Posterior vena cava (tissue), 2 donors: ENCODE data around the gene RPS14. TPM values are rescaled to one million over a fixed set of nuclear protein-coding genes. Genes with fewer than 3 reads are reported as not detected.
"Not testable (repeated sequence)": the region's sequence is repeated elsewhere in the genome, so short reads cannot be mapped to it uniquely, and the experiment has no call there.

Source experiments
- DNase-seq: peaks from one replicate; pipeline ENCODE4 v3.0.0-alpha.2; 2020; ENCODE audit warnings: low spot score
- intact Hi-C, 2 donors: fragments of 100-400 bp; cut with DNase I; formaldehyde crosslinking; loops; one replicate each; pipeline versions ENCODE4 v1.14.1 to v1.14.2; 2022 to 2023
- total RNA-seq, 2 donors: library from RNA; stranded (reverse); fragmentation: NEBNext Ultra II Directional; extraction: Animal tissue kit (Norgen Biotek cat#: 25700); gene quantifications; one replicate each; pipeline ENCODE4 v1.2.1, GENCODE V29; 2021
- donor health status: DM: yes; HTN: yes; CAD: no.
- donor health status: DM: yes; HTN: yes; CAD: no.

Gene RPS14
- total RNA-seq, 2 donors from 2014 or later, result 1,337 to 1,411 TPM

DNA sequence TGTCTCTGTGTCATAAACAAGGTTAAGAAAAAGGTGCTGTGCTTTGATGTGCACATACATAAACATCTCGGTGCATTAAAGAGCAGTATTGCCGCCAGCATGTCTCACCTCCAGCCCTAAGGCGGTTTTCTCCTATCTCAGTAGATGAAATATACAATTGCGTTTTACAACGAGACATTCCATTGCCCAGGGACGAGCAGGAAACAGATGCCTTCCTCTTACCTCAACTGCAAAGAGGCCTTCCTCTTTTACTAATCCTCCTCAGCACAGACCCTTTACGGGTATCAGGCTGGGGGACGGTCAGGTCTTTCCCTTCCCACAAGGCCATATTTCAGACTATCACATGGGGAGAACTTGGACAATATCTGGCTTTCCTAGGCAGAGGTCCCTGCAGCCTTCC, 4.5 kb upstream of the RPS14 start:
- intact Hi-C loops, DNase-seq: not testable (repeated sequence)

DNA sequence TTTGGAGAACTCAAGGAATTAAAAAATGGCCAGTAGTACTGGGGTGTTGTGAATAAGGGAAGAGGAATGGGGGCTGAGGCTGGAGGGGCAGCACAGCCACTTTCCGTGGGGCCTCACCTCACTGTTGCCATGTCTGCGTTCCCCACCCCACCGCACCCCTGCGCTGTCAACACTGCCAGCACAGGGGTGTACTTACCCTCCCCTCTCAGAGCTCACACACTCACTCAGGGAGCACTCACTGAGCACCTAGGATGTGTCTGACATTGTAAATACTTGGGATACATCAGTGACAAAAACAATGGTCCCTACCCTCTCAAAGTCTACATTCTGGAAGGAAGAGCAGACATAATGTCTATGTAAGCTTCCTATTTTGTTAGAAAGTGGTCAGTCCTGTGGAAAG, 3.4 kb upstream of the RPS14 start:
- no peak for DNase-seq
- intact Hi-C loops, result no loop called here

DNA sequence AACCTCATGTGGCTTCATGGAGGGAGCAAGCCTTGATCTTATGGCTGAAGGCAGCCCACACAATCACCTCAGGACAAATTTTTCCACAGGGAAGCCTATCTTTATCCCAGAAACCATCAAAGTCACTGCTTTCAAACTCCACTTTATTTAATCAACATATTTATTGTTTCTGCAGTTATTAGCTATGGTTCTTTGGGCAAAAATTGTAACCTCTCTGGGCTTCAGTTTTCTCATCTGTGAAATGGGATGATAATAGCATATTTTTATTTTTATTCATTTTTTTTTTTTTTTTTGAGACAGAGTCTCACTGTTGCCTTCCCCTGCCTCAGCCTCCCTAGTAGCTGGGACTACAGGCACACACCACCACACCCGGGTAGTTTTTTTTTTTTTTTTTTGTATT, 2.1 kb upstream of the RPS14 start:
- intact Hi-C loops, result no loop called here

DNA sequence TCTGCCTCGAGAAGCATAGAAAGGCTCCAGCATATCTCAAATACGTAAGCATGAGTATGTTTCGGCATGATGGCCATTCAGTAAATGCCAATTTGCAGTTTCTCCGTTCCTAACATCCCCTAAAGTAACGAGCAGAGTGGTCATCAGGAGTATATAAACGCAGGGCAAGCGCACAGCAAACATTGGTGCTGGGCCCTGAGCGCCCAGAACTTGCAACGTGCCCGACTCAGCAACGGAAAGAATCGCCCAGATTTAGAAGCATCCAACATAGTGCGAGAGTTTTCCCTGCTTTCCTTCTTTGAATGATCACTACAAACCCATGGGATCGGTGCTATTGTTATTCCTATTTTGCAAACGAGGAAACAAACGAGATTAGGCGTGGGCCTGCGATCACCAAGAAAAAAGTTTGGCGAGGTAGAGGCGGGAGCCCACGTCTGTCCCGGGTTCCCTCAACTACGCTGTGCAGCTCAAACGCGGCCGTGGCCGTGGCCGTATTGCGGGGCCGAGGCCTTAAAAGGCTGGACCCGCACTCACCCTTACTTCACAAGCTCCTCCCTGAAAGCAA, 505 bp downstream of the RPS14 start:
- intact Hi-C loops, result no loop called here
- no peak for DNase-seq

More for the DNA sequence above, 2.1 kb upstream of the RPS14 start:
- no peak for DNase-seq

DNA sequence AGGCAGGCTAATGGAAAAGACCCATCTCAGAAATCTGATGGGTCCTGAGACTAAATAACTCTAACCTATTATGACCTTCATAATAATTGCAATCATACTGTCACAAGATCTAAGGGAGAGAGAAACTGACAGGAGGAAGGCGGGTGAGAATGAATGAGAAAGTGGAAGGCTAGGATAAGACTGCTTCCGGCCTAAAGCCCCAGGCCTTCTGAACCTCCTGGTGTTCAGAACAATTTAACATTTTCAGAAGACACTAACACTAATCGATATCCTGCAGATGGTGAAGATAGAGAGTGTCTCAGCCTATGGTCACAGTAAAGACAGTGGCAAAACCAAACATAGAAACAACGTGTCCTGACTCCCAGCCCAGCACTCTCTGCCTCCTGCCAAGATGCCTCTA, 1.2 kb downstream of the RPS14 start:
- intact Hi-C loops, result no loop called here
- no peak for DNase-seq

DNA sequence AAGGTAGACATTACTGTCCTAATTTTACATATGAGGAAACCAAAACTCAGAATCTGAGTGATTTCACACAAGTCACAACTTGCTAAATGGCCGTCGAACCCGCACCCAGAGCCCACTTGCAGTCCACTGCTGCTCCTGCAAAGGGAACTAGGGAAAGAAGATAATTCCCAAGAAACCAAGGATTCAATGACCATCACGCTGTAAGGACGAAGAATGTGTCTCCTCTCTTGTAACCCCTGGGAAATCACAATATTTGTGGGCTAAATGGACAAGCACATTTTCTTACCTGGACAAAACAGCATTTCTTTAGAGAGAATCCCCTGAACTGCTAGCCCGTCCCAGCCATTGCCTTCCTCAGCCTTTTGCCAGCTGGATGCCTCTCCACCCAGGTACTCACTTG, 2.4 kb downstream of the RPS14 start:
- intact Hi-C loops, result no loop called here
- DNase-seq, result no peak

DNA sequence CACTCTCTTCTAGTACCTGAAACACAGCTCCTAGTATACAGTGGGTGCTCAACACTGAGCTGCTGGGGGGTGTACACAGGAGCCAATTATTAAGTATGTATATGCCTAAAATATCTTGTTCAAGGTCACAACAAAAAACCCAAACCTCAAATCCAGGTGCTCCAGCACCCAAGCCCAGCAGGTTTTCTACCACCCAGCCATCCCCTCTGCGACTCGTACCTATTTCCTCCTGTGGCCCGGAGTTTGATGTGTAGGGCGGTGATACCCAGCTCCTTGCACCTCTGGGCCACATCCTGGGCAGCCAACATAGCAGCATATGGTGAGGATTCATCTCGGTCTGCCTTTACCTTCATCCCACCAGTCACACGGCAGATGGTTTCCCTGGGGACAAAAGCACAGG, 3.0 kb downstream of the RPS14 start:
- intact Hi-C loops, result no loop called here
- no peak for DNase-seq

DNA sequence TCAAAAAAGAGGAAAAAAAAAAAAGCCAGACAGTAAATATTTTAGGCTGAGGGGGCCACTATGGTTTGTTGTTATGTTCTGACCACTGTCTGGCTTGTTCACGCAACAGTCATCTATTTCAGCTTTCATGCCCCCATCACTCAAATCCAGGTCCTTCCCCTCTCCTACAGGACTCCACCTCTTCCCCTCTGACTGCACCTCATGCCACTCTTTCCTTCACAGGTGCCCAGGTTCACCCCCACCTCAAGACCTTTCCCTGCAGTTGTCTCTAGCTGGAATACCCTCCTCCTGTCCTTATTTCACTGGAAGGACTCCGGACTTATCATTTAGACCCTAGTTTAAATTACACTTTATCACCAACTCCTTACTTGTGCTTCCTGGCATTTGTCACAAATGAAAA, 3.5 kb downstream of the RPS14 start:
- DNase-seq, result no peak
- intact Hi-C loops, result no loop called here

DNA sequence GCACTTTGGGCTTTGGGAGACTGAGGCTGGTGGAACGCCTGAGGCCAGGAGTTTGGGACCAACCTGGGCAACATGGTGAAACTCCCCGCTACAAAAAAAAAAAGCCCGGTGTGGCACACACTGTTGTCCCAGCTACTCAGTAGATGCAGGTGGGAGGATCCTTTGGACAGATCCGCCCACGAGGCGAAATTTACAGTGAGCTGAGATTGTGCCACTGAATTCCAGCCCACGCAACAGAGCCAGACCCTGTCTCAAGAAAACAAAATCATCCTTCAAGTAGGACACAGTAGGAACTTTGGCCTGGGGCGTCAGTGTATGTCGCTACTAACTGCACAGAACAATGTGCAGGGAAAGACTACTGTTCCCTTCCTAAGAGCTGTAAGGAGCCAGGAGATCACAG, 4.8 kb downstream of the RPS14 start:
- intact Hi-C loops, result no loop called here

DNA sequence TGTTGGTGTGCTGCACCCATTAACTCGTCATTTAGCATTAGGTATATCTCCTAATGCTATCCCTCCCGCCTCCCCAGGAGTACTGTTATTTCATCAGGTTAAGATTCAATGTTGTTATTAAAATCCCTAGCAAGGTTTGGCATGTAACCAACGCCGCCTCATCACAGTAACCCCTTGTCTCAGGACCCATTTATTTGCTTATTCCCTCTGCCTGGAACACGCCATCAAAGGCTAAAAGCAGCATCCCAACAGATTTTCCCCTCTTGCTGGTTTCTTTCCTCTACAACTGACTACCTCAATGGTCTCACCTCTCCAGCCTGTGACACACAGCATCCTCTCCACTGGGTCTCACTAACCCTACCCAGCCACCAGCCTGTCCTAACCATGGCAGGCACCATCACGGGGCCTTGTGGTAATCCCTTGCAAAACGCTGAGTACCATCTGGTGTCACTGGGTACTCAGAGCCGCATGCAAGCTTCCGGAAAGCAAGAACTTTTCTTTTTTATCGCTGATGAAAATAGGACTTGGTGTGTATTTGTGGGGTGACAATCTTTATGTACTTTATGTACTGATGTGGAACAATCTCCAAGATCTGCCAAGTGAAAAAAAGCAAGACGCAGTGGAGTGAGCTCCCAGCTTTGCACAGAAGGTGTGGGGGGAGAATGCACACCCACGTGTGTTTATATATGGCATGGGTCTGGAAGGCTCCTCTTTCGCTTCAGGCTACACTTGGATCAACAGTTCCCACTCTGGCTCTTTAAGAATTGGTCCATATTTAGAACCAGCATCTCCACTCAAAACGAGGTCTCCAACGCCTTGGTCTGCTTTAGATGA, 6.1 kb downstream of the RPS14 start:
- no peak for DNase-seq
- intact Hi-C loops, result no loop called here

More for the DNA sequence above, 4.8 kb downstream of the RPS14 start:
- DNase-seq, result no peak

DNA sequence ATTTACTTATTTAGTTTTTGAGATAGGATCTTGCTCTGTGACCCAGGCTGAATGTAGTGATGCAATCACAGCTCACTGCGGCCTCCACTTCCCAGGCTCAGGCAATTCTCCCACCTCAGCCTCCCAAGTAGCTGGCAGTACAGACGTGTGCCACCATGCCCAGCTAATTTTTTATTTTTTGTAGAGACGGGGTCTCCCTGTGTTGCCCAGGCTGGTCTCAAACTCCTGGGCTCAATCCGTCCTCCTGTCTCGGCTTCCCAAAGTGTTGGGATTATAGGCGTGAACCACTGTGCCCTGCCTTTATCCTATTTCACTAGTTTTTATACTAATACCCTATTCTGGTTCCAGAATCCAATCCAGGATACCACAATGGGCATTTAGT, 6.8 kb downstream of the RPS14 start:
- DNase-seq, result no peak
- intact Hi-C loops, result no loop called here

DNA sequence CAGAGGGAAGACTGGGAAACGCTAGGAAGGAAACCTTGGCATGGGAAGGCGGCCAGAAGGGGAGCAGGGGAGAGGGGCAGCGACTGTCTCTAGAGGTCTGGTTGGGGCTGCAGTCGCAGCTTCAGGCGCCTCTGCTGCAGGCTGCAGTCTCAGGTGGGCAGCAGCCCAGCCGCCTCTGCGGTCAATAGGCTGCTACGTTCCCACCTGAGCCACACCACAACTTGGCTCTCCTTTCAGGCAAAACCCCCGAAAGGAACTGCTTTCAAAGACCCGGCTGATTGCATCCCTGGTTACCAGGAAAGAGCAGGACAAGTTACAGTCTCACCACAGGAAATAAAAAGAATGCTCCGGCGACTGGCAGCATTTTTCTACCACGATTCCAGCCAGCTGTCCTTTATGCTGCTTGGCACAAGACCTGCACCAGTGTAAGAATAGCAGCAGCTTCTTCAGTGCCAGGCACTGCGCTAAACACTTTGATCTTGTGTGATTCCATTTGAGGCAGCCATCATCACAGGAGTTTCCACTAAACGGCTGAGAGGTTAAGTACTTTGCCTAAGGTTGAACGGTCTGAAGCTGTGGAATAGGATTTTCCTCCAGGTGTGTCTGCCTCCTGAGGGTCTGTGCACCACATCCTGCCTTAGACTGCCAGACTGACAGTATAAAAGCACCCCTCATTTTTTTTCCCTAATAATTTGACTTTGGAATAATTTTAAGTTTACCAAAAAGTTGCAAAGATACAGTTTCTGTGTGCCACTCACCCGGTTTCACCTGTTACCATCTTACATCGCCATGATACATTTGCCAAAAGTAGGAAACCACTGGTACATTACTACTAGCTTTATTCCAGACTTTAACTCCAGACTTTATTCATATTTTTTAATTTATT, 7.5 kb downstream of the RPS14 start:
- DNase-seq, result no peak

DNA sequence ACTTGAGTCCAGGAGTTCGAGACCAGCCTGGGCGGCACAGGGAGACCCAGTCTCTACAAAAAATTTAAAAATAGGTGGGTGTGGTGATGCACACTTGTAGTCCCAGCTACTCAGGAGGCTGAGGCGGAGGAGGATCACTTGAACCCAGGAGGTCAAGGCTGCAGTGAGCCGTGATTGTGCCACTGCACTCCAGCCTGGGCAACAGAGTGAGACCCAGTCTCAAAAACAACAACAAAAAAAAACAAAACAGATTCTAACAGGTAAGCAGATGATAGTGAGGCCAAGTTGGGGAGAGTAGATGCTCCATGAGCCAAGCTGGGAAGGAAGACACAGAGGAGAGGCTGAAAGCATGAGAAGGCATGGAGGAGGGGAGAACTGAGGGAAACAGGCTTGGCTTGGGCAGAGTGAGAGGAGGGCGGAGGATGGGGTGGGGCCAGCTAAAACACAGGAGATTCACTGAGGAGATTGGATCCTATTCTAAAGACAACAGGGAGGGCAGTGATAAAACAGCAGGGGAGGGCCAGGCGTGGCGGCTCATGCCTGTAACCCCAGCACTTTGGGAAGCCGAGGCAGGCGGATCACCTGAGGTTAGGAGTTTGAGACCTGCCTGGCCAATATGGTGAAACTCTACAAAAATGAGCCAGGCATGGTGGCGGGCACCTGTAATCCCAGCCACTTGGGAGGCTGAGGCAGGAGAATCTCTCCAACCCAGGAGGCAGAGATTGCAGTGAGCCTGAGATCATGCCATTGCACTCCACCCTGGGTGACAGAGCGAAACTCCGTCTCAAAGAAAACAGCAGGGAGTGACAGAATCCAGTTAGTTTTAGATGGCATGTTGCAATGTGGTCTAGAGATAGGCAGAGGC, 8.4 kb downstream of the RPS14 start:
- no peak for DNase-seq
- intact Hi-C loops, result no loop called here

More for the DNA sequence above, 7.5 kb downstream of the RPS14 start:
- intact Hi-C loops, result no loop called here

DNA sequence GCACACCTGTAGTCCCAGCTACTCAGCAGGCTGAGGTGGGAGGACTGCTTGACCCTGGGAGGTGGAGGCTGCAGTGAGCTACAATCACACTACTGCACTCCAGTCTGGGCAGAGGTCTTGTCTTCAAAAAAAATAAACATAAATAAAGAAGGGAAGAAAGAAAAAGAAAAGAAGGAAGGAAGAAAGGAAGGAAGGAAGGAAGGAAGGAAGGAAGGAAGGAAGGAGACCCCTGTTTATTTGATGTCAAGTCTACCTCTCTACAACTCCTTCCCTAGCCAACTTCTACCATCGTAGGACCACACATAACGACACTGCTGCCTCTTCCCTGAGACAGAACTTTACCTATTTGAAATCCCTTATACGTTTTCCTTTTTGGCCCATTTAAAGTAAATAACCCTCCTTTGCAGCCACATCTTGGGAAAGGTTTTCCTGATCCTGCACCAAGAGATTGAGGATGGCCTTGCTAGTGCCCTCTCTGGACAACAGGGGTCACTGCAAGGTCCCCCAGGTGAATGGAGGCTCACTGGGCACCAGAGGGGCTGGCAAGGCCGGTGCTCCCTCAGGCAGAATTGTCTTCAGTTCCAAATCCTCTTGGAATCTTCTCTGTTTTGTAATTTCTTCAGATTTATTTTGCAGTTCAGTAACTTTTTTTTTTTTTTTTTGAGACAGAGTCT, 10.5 kb downstream of the RPS14 start:
- DNase-seq, result no peak
- intact Hi-C loops, result loop anchor here in 1 of 2 donors (10.0 kb wide), 1 partner anchor 174 kb away; no protein-coding TSS in a partner anchor

DNA sequence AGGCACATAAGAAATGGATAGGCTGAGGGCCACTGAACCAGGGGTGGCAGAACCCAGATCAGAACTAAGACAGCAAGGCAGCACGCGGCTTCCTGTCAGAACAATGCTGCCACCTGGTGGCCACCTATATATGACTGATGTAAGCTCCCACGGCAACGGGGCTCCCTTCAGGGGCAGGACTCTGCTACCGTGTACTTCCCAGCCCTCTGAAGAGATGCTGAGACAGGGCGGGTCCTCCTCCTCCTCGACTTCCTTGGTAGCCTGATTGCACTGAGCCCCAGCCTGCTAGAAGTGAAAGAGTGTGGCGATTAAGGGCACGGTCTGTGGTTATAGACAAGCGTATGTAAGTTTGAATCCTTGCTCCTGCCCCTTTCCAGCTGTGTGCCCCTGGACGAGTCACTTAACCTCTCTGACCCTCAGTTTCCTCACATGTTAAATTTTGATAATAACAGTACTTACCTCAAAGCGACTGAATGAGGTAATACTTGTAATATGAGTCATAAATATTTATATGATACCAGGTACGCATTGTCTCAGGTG, 13.3 kb downstream of the RPS14 start:
- DNase-seq, result peak; percentile 95
- intact Hi-C loops, result loop anchor here in 1 of 2 donors (10.0 kb wide), 1 partner anchor 171 kb away; no protein-coding TSS in a partner anchor

DNA sequence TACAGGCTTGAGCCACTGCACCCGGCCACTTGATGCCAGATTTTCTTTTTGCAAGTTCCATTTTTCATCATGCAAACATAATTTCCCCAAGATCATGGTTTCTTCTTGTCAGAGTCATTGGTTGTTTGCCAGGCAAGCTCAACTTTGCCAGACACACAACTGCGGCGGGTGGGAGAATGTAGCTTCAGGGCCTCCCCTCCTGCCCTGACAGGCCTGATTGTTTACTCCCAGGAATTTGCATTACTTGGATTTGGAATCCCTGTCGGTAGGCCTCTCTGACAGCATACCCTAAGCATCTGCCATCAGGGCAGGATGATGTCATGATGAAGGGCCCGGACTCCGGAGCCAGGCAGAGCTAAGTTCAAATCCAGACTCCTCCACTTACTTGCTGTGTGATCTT, 15.1 kb downstream of the RPS14 start:
- DNase-seq, result peak; percentile 43
- intact Hi-C loops, result loop anchor here in 1 of 2 donors (10.0 kb wide), 1 partner anchor 170 kb away; no protein-coding TSS in a partner anchor

DNA sequence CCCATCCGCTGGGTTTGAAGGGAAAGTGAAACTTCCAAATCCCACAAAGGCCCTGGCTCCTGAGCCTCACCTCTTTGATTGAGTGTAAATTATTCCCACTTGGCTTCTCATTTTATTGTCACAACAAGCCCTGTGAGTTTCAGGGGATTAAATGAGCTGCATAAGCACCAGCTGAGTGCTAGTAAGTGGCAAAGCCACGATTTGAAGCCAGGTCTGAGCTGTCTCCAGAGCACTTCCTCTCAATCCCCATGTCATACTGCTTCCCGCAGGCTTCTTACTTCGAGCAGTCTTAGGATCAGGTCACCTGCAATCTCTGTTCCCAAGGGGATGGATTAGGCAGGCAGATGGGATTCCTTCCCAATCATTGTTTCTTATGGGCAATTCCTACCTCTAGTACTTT, 18.0 kb downstream of the RPS14 start:
- intact Hi-C loops, result loop anchor here in 1 of 2 donors (10.0 kb wide), 1 partner anchor 167 kb away; no protein-coding TSS in a partner anchor

DNA sequence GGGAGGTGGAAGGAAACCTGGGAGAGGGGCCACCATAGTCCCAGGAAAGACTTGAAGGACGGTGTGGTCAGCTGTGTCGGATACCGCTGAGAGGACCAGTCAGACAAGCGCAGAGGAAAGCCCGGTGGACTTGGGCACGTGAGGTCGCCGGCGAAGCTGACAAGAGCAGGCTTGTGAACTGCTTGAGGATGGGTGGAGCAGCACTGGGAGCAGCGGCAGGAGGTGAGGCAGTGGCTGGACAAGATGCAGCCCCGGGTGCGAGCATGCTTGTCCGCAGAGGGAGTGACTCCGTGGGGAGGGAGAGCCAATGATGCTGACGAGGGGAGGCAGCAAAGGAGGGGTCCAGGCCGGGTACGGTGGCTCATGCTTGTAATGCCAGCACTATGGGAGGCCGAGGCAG, 18.5 kb downstream of the RPS14 start:
- intact Hi-C loops, result loop anchor here in 1 of 2 donors (10.0 kb wide), 1 partner anchor 166 kb away; no protein-coding TSS in a partner anchor
- DNase-seq, result peak; percentile 71

More for the DNA sequence above, 18.0 kb downstream of the RPS14 start:
- DNase-seq, result no peak
